OCI-LY7 (cell line): ENCODE results near the gene VIPR1. TPM values are rescaled to one million over a fixed set of nuclear protein-coding genes. Genes with fewer than 3 reads are reported as not detected.
A peak's percentile ranks its signal among the peaks of the same experiment; 100 is the strongest.

Experiments
- BruUV-seq: library from RNA; stranded (reverse); fragments of 400-500 nt; replicated peaks from 2 replicates; lab custom pipeline; 2021; lab: Mats Ljungman, UMichigan
- CTCF ChIA-PET: fragments of 300-600 bp; sonication (Branson Sonifier 250); formaldehyde crosslinking; loops from one replicate; lab custom pipeline; 2022; ENCODE audit warnings: antibody characterized with exemption; ENCODE audit not compliant: unreplicated experiment; lab: Charles Lee
- POLR2A ChIA-PET: fragments of 300-600 bp; sonication (Branson Sonifier 250); formaldehyde crosslinking; loops from one replicate; lab custom pipeline; 2022; ENCODE audit warnings: antibody characterized with exemption; lab: Charles Lee
- DNase-seq: peaks from one replicate; pipeline ENCODE4 v3.0.0-alpha.2; 2015; ENCODE audit warnings: low spot score
- H2AFZ ChIP-seq: fragments of 200-600 bp; sonication (generic), shearing (Covaris generic); 2 replicates; pipeline ENCODE4 v1.6.1; 2014; ENCODE audit warnings: mild to moderate bottlenecking, antibody characterized with exemption, low read length, moderate library complexity
- H3K27ac ChIP-seq: fragments of 200-600 bp; sonication (generic); 2 replicates; pipeline ENCODE4 v1.5.1; 2014; ENCODE audit warnings: mixed run types, low read depth, mild to moderate bottlenecking, moderate library complexity, low read length, inconsistent platforms; ENCODE audit not compliant: poor library complexity, severe bottlenecking
- H3K36me3 ChIP-seq: fragments of 200-600 bp; sonication (generic); 2 replicates; pipeline ENCODE4 v1.6.1; 2014; ENCODE audit warnings: mild to moderate bottlenecking, antibody characterized with exemption, low read length, moderate library complexity, mixed read lengths; ENCODE audit not compliant: insufficient read depth
- H3K4me1 ChIP-seq: fragments of 200-600 bp; sonication (generic); 2 replicates; pipeline ENCODE4 v1.5.1; 2014; ENCODE audit warnings: mild to moderate bottlenecking, low read length; ENCODE audit not compliant: insufficient read depth, poor library complexity, severe bottlenecking
- H3K4me2 ChIP-seq: fragments of 200-600 bp; sonication (generic); 2 replicates; pipeline ENCODE4 v1.6.1; 2014; ENCODE audit warnings: mild to moderate bottlenecking, low read length
- H3K4me3 ChIP-seq: fragments of 200-600 bp; sonication (generic); 2 replicates; pipeline ENCODE4 v1.5.1; 2014; ENCODE audit warnings: mild to moderate bottlenecking, low read depth, low read length; ENCODE audit not compliant: poor library complexity, severe bottlenecking
- H3K79me2 ChIP-seq: fragments of 200-600 bp; sonication (generic); 2 replicates; pipeline ENCODE4 v1.6.1; 2016; ENCODE audit warnings: low read depth, mild to moderate bottlenecking, low read length, moderate library complexity, mixed read lengths; ENCODE audit not compliant: insufficient read depth
- H3K9me2 ChIP-seq: fragments of 200-600 bp; sonication (generic); 2 replicates; pipeline ENCODE4 v1.6.1; 2016; ENCODE audit warnings: mild to moderate bottlenecking, low read length, mixed read lengths; ENCODE audit not compliant: insufficient read depth
- H3K9me3 ChIP-seq: fragments of 200-600 bp; sonication (generic); 2 replicates; pipeline ENCODE4 v1.6.1; 2014; ENCODE audit warnings: mild to moderate bottlenecking, mixed run types, low read length, mixed read lengths
- H4K20me1 ChIP-seq: fragments of 200-600 bp; sonication (generic); 2 replicates; pipeline ENCODE4 v1.6.1; 2014; ENCODE audit warnings: mild to moderate bottlenecking, antibody characterized with exemption, low read length, moderate library complexity, mixed read lengths; ENCODE audit not compliant: insufficient read depth
- EZH2phosphoT487 ChIP-seq: fragments of 200-600 bp; sonication (generic); IDR thresholded peaks from 2 replicates; pipeline ENCODE4 v1.6.1; 2018; ENCODE audit warnings: low read depth, borderline replicate concordance, mild to moderate bottlenecking, mixed run types, antibody characterized with exemption, low read length, moderate library complexity, mixed read lengths
- intact Hi-C: fragments of 100-400 bp; cut with micrococcal nuclease; formaldehyde crosslinking; loops from one replicate; pipeline ENCODE4 v1.10.0; 2022; ENCODE audit not compliant: unreplicated experiment
- total RNA-seq, 2 experiments: library from RNA; depleted of rRNA in 1 of 2; stranded (reverse); fragments of >200 nt in 1 of 2; shearing (Covaris generic) in 1 of 2; gene quantifications; 2 replicates each; pipeline ENCODE4 v1.2.3, GENCODE V29; 2014 to 2022
- TF ChIP-seq, protein P1 (sequence below): fragments of 200-600 bp; sonication (generic); conservative IDR thresholded peaks from 2 replicates; pipeline ENCODE4 v1.5.1; 2014; ENCODE audit warnings: mild to moderate bottlenecking, antibody characterized with exemption, low read length, moderate library complexity, mixed read lengths

The VIPR1 gene
- total RNA-seq, 2 experiments from 2014 or later, result not detected

- intact Hi-C loops, result loop anchor here (1.0 kb wide), 1 partner anchor 289 kb away; no protein-coding TSS in a partner anchor
- BruUV-seq, result no TSS peak
- Histone ChIP-seq H2AFZ (no peak overlapping the region), H3K4me3 (no peak overlapping the region), H4K20me1 (no peaks in the 10 kb centered on the region), H3K36me3 (no peaks in the 10 kb centered on the region), H3K4me2 (no peak overlapping the region), H3K9me2 (no peaks in the 10 kb centered on the region), H3K27ac (no peak overlapping the region), H3K9me3 (no peaks in the 10 kb centered on the region), H3K4me1 (no peaks in the 10 kb centered on the region), H3K79me2 (no peaks in the 10 kb centered on the region)
- no peak for TF ChIP-seq EZH2phosphoT487
- TF ChIP-seq, protein P1, sequence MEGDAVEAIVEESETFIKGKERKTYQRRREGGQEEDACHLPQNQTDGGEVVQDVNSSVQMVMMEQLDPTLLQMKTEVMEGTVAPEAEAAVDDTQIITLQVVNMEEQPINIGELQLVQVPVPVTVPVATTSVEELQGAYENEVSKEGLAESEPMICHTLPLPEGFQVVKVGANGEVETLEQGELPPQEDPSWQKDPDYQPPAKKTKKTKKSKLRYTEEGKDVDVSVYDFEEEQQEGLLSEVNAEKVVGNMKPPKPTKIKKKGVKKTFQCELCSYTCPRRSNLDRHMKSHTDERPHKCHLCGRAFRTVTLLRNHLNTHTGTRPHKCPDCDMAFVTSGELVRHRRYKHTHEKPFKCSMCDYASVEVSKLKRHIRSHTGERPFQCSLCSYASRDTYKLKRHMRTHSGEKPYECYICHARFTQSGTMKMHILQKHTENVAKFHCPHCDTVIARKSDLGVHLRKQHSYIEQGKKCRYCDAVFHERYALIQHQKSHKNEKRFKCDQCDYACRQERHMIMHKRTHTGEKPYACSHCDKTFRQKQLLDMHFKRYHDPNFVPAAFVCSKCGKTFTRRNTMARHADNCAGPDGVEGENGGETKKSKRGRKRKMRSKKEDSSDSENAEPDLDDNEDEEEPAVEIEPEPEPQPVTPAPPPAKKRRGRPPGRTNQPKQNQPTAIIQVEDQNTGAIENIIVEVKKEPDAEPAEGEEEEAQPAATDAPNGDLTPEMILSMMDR, result peak; percentile 76
- POLR2A ChIA-PET, result no interaction called here
- CTCF ChIA-PET, result no interaction called here
- DNase-seq, result peak; percentile 53
These were observed 33.7 kb downstream of the VIPR1 start for GRCh38 chr3:42535981-42536784.

DNA sequence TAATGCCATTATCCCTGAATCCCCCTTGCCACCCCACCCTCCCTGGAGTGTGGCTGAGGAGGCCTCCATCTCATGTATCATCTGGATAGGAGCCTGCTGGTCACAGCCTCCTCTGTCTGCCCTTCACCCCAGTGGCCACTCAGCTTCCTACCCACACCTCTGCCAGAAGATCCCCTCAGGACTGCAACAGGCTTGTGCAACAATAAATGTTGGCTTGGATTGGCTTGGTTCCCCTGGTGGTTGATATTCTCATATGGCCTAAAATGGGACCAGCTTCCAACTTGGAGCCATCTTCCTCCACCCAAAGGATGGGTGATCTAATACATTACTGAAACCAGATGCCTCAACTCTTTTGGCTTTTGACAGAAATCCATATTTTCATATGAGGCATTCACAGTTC, 34.9 kb downstream of the VIPR1 start:
- H3K4me2 ChIP-seq, result no peak overlapping the region
- H4K20me1 ChIP-seq, result no peaks in the 10 kb centered on the region
- H3K9me2 ChIP-seq, result no peaks in the 10 kb centered on the region
- H3K4me3 ChIP-seq, result no peak overlapping the region
- BruUV-seq, result no TSS peak
- TF ChIP-seq, protein P1, result no peak
- no peak for TF ChIP-seq EZH2phosphoT487
- H3K36me3 ChIP-seq, result no peaks in the 10 kb centered on the region
- DNase-seq, result no peak
- H2AFZ ChIP-seq, result no peak overlapping the region
- no peaks in the 10 kb centered on the region for H3K4me1 ChIP-seq
- intact Hi-C loops, result no loop called here
- POLR2A ChIA-PET, result no interaction called here
- H3K9me3 ChIP-seq, result no peaks in the 10 kb centered on the region
- CTCF ChIA-PET, result no interaction called here
- H3K79me2 ChIP-seq, result no peaks in the 10 kb centered on the region
- H3K27ac ChIP-seq, result no peak overlapping the region
